ENCODE results near the gene DSN1. TPM values are rescaled to one million over a fixed set of nuclear protein-coding genes. Genes with fewer than 3 reads are reported as not detected.

Gene DSN1
- total and polyA plus RNA-seq, 2 experiments from 2014 or later: 19.4 to 26.4 TPM

DNA sequence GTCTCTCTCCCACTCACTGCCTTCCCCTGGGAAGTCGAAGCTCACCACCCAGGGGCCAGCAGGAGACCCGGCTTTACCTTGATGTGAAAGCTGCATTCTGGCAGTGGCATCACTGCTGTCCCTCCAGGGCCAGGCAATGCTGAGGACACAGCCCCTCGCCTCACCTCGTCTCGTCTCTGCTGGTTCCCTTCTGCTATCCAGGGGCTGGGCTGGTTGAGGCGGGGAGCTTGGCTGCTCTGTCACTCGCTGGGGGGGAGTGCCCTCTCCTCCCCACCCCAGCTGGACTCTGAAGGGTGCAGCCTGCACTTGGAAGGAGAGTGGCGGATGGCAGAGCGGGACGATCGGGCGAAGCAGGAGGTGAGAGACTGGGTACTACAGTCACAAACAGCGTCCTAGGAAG, 12.7 kb upstream of the DSN1 start:
- peaks cover 32% of the 10 kb centered on the region for H3K36me3 Mint-ChIP-seq (ENCODE audit: low read depth)
- no peaks in the 10 kb centered on the region for H4K20me1 ChIP-seq (replicated peaks; ENCODE audit: insufficient read depth)
- ATAC-seq (no peak), DNase-seq (ENCODE audit: low spot score) (no peak)
- H3K36me3 ChIP-seq (ENCODE audit: insufficient read depth): no peaks in the 10 kb centered on the region
- H3F3A ChIP-seq (replicated peaks; ENCODE audit: low read depth): no peaks in the 10 kb centered on the region
- H3K27me3 ChIP-seq (ENCODE audit: insufficient read depth): no peaks in the 10 kb centered on the region
- H3K9me2 ChIP-seq (ENCODE audit: insufficient read depth): no peaks in the 10 kb centered on the region
- no peaks in the 10 kb centered on the region for H3K79me2 ChIP-seq (replicated peaks; ENCODE audit: insufficient read depth)
- H3K27ac ChIP-seq (ENCODE audit: low read depth): no peak overlapping the region
- no peak overlapping the region for H3K4me2 ChIP-seq
- no peaks in the 10 kb centered on the region for H3K4me1 Mint-ChIP-seq
- H3K9me3 Mint-ChIP-seq: no peaks in the 10 kb centered on the region; the same call in 2 of the 3 replicates
- no peak for TF ChIP-seq STAT1 (IDR thresholded peaks at IDR 0.05; ENCODE audit: unreplicated experiment)
- TF ChIP-seq POLR2AphosphoS5 (IDR thresholded peaks at IDR 0.05; ENCODE audit: low read depth): no peak
- TF ChIP-seq CTCF (conservative IDR thresholded peaks at IDR 0.05; ENCODE audit: low read depth in 2 of 2): no peak
- no peak for TF ChIP-seq EZH2 (IDR thresholded peaks at IDR 0.05; ENCODE audit: low read depth, unreplicated experiment)
- no peak for TF ChIP-seq EZH2phosphoT487 (IDR thresholded peaks at IDR 0.05; ENCODE audit: unreplicated experiment)
- TF ChIP-seq, protein P1, sequence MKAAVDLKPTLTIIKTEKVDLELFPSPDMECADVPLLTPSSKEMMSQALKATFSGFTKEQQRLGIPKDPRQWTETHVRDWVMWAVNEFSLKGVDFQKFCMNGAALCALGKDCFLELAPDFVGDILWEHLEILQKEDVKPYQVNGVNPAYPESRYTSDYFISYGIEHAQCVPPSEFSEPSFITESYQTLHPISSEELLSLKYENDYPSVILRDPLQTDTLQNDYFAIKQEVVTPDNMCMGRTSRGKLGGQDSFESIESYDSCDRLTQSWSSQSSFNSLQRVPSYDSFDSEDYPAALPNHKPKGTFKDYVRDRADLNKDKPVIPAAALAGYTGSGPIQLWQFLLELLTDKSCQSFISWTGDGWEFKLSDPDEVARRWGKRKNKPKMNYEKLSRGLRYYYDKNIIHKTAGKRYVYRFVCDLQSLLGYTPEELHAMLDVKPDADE (IDR thresholded peaks at IDR 0.05): no peak
- TF ChIP-seq, protein P2, sequence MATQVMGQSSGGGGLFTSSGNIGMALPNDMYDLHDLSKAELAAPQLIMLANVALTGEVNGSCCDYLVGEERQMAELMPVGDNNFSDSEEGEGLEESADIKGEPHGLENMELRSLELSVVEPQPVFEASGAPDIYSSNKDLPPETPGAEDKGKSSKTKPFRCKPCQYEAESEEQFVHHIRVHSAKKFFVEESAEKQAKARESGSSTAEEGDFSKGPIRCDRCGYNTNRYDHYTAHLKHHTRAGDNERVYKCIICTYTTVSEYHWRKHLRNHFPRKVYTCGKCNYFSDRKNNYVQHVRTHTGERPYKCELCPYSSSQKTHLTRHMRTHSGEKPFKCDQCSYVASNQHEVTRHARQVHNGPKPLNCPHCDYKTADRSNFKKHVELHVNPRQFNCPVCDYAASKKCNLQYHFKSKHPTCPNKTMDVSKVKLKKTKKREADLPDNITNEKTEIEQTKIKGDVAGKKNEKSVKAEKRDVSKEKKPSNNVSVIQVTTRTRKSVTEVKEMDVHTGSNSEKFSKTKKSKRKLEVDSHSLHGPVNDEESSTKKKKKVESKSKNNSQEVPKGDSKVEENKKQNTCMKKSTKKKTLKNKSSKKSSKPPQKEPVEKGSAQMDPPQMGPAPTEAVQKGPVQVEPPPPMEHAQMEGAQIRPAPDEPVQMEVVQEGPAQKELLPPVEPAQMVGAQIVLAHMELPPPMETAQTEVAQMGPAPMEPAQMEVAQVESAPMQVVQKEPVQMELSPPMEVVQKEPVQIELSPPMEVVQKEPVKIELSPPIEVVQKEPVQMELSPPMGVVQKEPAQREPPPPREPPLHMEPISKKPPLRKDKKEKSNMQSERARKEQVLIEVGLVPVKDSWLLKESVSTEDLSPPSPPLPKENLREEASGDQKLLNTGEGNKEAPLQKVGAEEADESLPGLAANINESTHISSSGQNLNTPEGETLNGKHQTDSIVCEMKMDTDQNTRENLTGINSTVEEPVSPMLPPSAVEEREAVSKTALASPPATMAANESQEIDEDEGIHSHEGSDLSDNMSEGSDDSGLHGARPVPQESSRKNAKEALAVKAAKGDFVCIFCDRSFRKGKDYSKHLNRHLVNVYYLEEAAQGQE (IDR thresholded peaks at IDR 0.05; ENCODE audit: unreplicated experiment): no peak
- no peak for TF ChIP-seq NANOG (IDR thresholded peaks at IDR 0.05; ENCODE audit: borderline replicate concordance)
- H3K4me3 ChIP-seq: no peak overlapping the region
- H3K27ac Mint-ChIP-seq: no peak overlapping the region
- no peaks in the 10 kb centered on the region for H3K4me1 ChIP-seq (ENCODE audit: insufficient read depth)
- no peak overlapping the region for H2AFZ ChIP-seq
- peaks cover 5% of the 10 kb centered on the region for H3K27me3 Mint-ChIP-seq (ENCODE audit: insufficient read depth, low read depth, poor library complexity)
- H3K4me3 Mint-ChIP-seq: no peak overlapping the region

GRCh38 chr20:36785308-36785707, 11.7 kb upstream of the DSN1 start:
- Histone ChIP-seq H3K27me3 (ENCODE audit: insufficient read depth) (no peaks in the 10 kb centered on the region), H3K4me3 (no peak overlapping the region), H3K36me3 (ENCODE audit: insufficient read depth) (no peaks in the 10 kb centered on the region), H3K27ac (ENCODE audit: low read depth) (no peak overlapping the region), H4K20me1 (replicated peaks; ENCODE audit: insufficient read depth) (no peaks in the 10 kb centered on the region; the same call in 1 of the 2 replicates), H3K79me2 (replicated peaks; ENCODE audit: insufficient read depth) (no peaks in the 10 kb centered on the region), H3K4me2 (no peak overlapping the region), H3K9me2 (ENCODE audit: insufficient read depth) (no peaks in the 10 kb centered on the region), H2AFZ (no peak overlapping the region), H3K4me1 (ENCODE audit: insufficient read depth) (no peaks in the 10 kb centered on the region), H3F3A (replicated peaks; ENCODE audit: low read depth) (peaks cover 3% of the 10 kb centered on the region; the same call in 1 of the 2 replicates)
- H3K4me1 Mint-ChIP-seq: no peaks in the 10 kb centered on the region
- ATAC-seq: no peak
- no peak for DNase-seq (ENCODE audit: low spot score)
- peaks cover 5% of the 10 kb centered on the region for H3K27me3 Mint-ChIP-seq (ENCODE audit: insufficient read depth, low read depth, poor library complexity)
- no peaks in the 10 kb centered on the region; the same call in 2 of the 3 replicates for H3K9me3 Mint-ChIP-seq
- H3K36me3 Mint-ChIP-seq (ENCODE audit: low read depth): peaks cover 31% of the 10 kb centered on the region
- H3K4me3 Mint-ChIP-seq: no peak overlapping the region
- no peak overlapping the region; the same call in 1 of the 2 replicates for H3K27ac Mint-ChIP-seq
- TF ChIP-seq, protein P2 (IDR thresholded peaks at IDR 0.05; ENCODE audit: unreplicated experiment): no peak
- TF ChIP-seq CREB1 (CRISPR knock-in tag; IDR thresholded peaks at IDR 0.05; ENCODE audit: low read depth) (no peak), ZNF331 (CRISPR knock-in tag; IDR thresholded peaks at IDR 0.05; ENCODE audit: low read depth) (no peak), NANOG (IDR thresholded peaks at IDR 0.05; ENCODE audit: borderline replicate concordance) (no peak)
